Measurements from ENCODE around the gene RNF152. TPM values are rescaled to one million over a fixed set of nuclear protein-coding genes. Genes with fewer than 3 reads are reported as not detected.

Gene RNF152
- total RNA-seq, 1 experiment from 2014 or later, result 2.0 TPM

DNA sequence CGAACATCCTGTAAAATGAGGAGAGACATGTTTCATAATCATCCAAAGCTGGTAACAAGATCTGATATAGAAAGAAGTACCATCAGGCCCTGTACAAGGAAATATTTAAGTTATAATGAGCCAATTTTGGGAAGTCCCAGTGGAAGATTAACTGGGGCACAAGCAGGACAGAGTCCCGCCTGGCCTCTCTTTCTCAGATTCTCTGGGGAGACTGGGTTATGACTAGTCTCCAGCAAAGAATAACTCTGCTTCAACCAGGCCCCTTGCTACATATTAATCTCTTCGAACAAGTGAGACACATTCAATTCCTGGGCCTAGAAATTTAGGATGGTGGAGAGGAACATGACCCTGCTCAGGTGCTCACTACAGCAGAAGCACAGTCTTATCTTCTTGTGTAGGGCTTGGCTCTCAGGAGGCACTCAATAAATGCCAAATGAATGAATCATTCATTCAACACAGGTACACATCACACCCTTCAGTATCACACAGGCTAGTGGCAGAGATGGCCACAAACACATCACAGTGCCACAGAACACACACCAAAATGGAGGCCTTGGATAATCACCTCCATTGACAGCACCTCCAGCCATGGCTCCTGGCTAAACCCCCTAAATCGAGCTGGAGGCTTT is 46.4 kb upstream of the RNF152 start:
- H3K27me3 ChIP-seq (ENCODE audit: low read length), result peaks cover 24% of the 10 kb centered on the region
- BruUV-seq (replicated peaks), result no TSS peak
- H4K20me1 ChIP-seq (ENCODE audit: low read length), result no peaks in the 10 kb centered on the region
- no peak for TF ChIP-seq EZH2phosphoT487 (IDR thresholded peaks at IDR 0.05; ENCODE audit: borderline replicate concordance, low read length)
- TF ChIP-seq, protein P1, sequence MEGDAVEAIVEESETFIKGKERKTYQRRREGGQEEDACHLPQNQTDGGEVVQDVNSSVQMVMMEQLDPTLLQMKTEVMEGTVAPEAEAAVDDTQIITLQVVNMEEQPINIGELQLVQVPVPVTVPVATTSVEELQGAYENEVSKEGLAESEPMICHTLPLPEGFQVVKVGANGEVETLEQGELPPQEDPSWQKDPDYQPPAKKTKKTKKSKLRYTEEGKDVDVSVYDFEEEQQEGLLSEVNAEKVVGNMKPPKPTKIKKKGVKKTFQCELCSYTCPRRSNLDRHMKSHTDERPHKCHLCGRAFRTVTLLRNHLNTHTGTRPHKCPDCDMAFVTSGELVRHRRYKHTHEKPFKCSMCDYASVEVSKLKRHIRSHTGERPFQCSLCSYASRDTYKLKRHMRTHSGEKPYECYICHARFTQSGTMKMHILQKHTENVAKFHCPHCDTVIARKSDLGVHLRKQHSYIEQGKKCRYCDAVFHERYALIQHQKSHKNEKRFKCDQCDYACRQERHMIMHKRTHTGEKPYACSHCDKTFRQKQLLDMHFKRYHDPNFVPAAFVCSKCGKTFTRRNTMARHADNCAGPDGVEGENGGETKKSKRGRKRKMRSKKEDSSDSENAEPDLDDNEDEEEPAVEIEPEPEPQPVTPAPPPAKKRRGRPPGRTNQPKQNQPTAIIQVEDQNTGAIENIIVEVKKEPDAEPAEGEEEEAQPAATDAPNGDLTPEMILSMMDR (conservative IDR thresholded peaks at IDR 0.05; ENCODE audit: low read depth, low read length), result no peak
- no peak for TF ChIP-seq EZH2 (IDR thresholded peaks at IDR 0.05; ENCODE audit: low read length, unreplicated experiment)
- ATAC-seq (peak; percentile 61; the same call in 1 of the 2 replicates), DNase-seq (peak; percentile 41)
- POLR2A ChIA-PET (ENCODE audit: unreplicated experiment), result no interaction called here
- H3K4me1 ChIP-seq (ENCODE audit: insufficient read depth, low read length), result no peaks in the 10 kb centered on the region; the same call in 1 of the 2 replicates
- H3K79me2 ChIP-seq (ENCODE audit: low read length), result no peaks in the 10 kb centered on the region
- no peak overlapping the region for H3K4me3 ChIP-seq (ENCODE audit: low read length)
- H3K36me3 ChIP-seq (ENCODE audit: low read depth, low read length), result no peaks in the 10 kb centered on the region
- no peaks in the 10 kb centered on the region for H3K9me3 ChIP-seq (ENCODE audit: low read length)
- CTCF ChIA-PET, result no interaction called here
- no peaks in the 10 kb centered on the region for H3F3A ChIP-seq (ENCODE audit: low read length, unreplicated experiment)
- no peak overlapping the region for H2AFZ ChIP-seq (ENCODE audit: low read length)
- no peak overlapping the region for H3K27ac ChIP-seq (ENCODE audit: low read length)
- no peak overlapping the region for H3K9ac ChIP-seq (ENCODE audit: low read length)
- intact Hi-C loops (cut with micrococcal nuclease), result no loop called here
- no peaks in the 10 kb centered on the region for H3K9me2 ChIP-seq (replicated peaks; ENCODE audit: low read length)
- H3K4me2 ChIP-seq (ENCODE audit: low read length), result no peak overlapping the region

DNA sequence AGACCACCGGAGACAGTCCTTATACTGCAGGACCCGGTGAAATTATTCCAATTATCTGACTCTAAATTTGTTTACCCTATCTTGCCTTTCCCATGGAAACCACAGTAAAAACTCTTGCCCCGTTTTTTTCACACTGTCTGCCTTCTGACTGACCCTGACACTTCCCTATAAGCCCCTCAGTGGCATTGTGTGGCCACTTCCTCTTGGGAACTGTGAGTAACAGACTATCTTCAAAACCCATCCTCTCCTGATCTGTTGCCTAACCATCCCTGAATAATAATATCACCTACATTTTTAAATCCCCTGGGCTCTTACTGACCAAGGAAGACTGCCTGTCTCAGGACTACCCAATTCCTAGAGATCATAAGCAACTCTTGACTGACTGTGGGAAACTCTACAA is 42.6 kb upstream of the RNF152 start:
- no TSS peak for BruUV-seq (replicated peaks)
- no peaks in the 10 kb centered on the region for H3K79me2 ChIP-seq (ENCODE audit: low read length)
- POLR2A ChIA-PET (ENCODE audit: unreplicated experiment), result no interaction called here
- intact Hi-C loops (cut with micrococcal nuclease), result no loop called here
- H3K27me3 ChIP-seq (ENCODE audit: low read length), result peaks cover 39% of the 10 kb centered on the region
- no peak for TF ChIP-seq EZH2 (IDR thresholded peaks at IDR 0.05; ENCODE audit: low read length, unreplicated experiment)
- no peak for TF ChIP-seq EZH2phosphoT487 (IDR thresholded peaks at IDR 0.05; ENCODE audit: borderline replicate concordance, low read length)
- TF ChIP-seq, protein P1 (conservative IDR thresholded peaks at IDR 0.05; ENCODE audit: low read depth, low read length), result no peak
- no peaks in the 10 kb centered on the region for H4K20me1 ChIP-seq (ENCODE audit: low read length)
- no peak overlapping the region for H3K4me2 ChIP-seq (ENCODE audit: low read length)
- no peaks in the 10 kb centered on the region; the same call in 1 of the 2 replicates for H3K4me1 ChIP-seq (ENCODE audit: insufficient read depth, low read length)
- no peak for DNase-seq
- H3K9ac ChIP-seq (ENCODE audit: low read length), result no peak overlapping the region
- no peaks in the 10 kb centered on the region for H3K36me3 ChIP-seq (ENCODE audit: low read depth, low read length)
- H3K4me3 ChIP-seq (ENCODE audit: low read length), result no peak overlapping the region
- H3F3A ChIP-seq (ENCODE audit: low read length, unreplicated experiment), result no peaks in the 10 kb centered on the region
- no peak for ATAC-seq
- H3K9me2 ChIP-seq (replicated peaks; ENCODE audit: low read length), result no peaks in the 10 kb centered on the region
- no peaks in the 10 kb centered on the region for H3K9me3 ChIP-seq (ENCODE audit: low read length)
- H3K27ac ChIP-seq (ENCODE audit: low read length), result no peak overlapping the region
- no peak overlapping the region for H2AFZ ChIP-seq (ENCODE audit: low read length)
- CTCF ChIA-PET, result no interaction called here

GRCh38 chr18:61931654-61932379 is 39.0 kb upstream of the RNF152 start:
- Histone ChIP-seq H3K4me1 (ENCODE audit: insufficient read depth, low read length) (no peaks in the 10 kb centered on the region), H3K4me2 (ENCODE audit: low read length) (no peak overlapping the region), H3K27me3 (ENCODE audit: low read length) (peaks cover 30% of the 10 kb centered on the region), H3K4me3 (ENCODE audit: low read length) (no peak overlapping the region), H3K9me3 (ENCODE audit: low read length) (no peaks in the 10 kb centered on the region), H4K20me1 (ENCODE audit: low read length) (no peaks in the 10 kb centered on the region), H3K9ac (ENCODE audit: low read length) (no peak overlapping the region), H3K36me3 (ENCODE audit: low read depth, low read length) (no peaks in the 10 kb centered on the region), H3K9me2 (replicated peaks; ENCODE audit: low read length) (no peaks in the 10 kb centered on the region), H2AFZ (ENCODE audit: low read length) (no peak overlapping the region), H3K79me2 (ENCODE audit: low read length) (no peaks in the 10 kb centered on the region), H3F3A (ENCODE audit: low read length, unreplicated experiment) (no peaks in the 10 kb centered on the region), H3K27ac (ENCODE audit: low read length) (no peak overlapping the region)
- intact Hi-C loops (cut with micrococcal nuclease), result no loop called here
- no TSS peak for BruUV-seq (replicated peaks)
- no peak for ATAC-seq
- DNase-seq, result no peak
- TF ChIP-seq, protein P1 (conservative IDR thresholded peaks at IDR 0.05; ENCODE audit: low read depth, low read length), result no peak
- TF ChIP-seq EZH2 (IDR thresholded peaks at IDR 0.05; ENCODE audit: low read length, unreplicated experiment) (no peak), EZH2phosphoT487 (IDR thresholded peaks at IDR 0.05; ENCODE audit: borderline replicate concordance, low read length) (no peak)
- ChIA-PET CTCF (no interaction called here), POLR2A (ENCODE audit: unreplicated experiment) (no interaction called here)

Measured in PC-3 (cell line).